Measurements from ENCODE around the gene LYG2. TPM values are rescaled to one million over a fixed set of nuclear protein-coding genes. Genes with fewer than 3 reads are reported as not detected.
"Not testable (repeated sequence)": the region's sequence is repeated elsewhere in the genome, so short reads cannot be mapped to it uniquely, and the experiment has no call there.

The LYG2 gene
- polyA plus RNA-seq, 1 donor from 2014 or later, result not detected

DNA sequence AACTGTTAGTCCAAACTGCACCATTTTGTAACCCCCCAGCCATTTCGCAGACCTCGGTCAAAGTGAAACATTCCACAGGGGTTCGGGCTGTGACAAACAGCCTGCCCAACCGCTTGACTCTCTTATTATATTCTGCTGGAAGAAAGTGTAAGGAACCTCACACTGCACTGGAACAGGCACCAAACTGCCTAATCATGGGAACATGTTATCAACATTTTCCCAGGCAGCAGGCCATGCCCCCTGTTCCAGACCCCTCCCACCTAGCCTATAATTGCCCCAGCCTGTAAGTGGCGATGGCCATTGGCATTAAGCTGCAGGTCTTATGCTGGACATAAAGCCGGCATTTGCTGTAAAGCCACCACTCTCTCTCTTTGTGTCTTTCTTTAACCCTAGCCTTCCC lies 16.9 kb downstream of the LYG2 start:
- Histone ChIP-seq H2AFZ (ENCODE audit: low read depth, low read length) (no peak overlapping the region), H3K79me2 (replicated peaks; ENCODE audit: insufficient read depth, low read length) (no peaks in the 10 kb centered on the region), H3K9ac (ENCODE audit: low read length) (no peak overlapping the region), H3K9me2 (ENCODE audit: insufficient read depth, low read length) (no peaks in the 10 kb centered on the region), H3K9me3 (ENCODE audit: low read length) (no peaks in the 10 kb centered on the region), H3K4me2 (ENCODE audit: low read length) (no peak overlapping the region), H3K4me3 (ENCODE audit: low read length) (no peak overlapping the region), H3K27ac (ENCODE audit: low read length) (no peak overlapping the region), H4K20me1 (ENCODE audit: insufficient read depth) (no peaks in the 10 kb centered on the region), H3K36me3 (ENCODE audit: insufficient read depth, low read length) (no peaks in the 10 kb centered on the region), H3F3A (ENCODE audit: insufficient read depth, low read length, poor library complexity, severe bottlenecking) (no peaks in the 10 kb centered on the region), H3K27me3 (ENCODE audit: insufficient read depth, low read depth, low read length) (no peaks in the 10 kb centered on the region)
- TF ChIP-seq EP300 (conservative IDR thresholded peaks at IDR 0.05; ENCODE audit: poor library complexity, severe bottlenecking) (no peak), SMC3 (conservative IDR thresholded peaks at IDR 0.05; ENCODE audit: poor library complexity) (no peak), EZH2 (IDR thresholded peaks at IDR 0.05; ENCODE audit: borderline replicate concordance, insufficient read depth, low read length, poor library complexity, severe bottlenecking) (no peak), TAF1 (IDR thresholded peaks at IDR 0.05; ENCODE audit: low read depth) (no peak), CTCF (IDR thresholded peaks at IDR 0.05; ENCODE audit: poor library complexity, severe bottlenecking) (no peak), RAD21 (conservative IDR thresholded peaks at IDR 0.05) (no peak), POLR2AphosphoS5 (IDR thresholded peaks at IDR 0.05) (no peak), MXI1 (conservative IDR thresholded peaks at IDR 0.05; ENCODE audit: poor library complexity, severe bottlenecking) (no peak), REST (IDR thresholded peaks at IDR 0.05; ENCODE audit: borderline replicate concordance) (no peak)

DNA sequence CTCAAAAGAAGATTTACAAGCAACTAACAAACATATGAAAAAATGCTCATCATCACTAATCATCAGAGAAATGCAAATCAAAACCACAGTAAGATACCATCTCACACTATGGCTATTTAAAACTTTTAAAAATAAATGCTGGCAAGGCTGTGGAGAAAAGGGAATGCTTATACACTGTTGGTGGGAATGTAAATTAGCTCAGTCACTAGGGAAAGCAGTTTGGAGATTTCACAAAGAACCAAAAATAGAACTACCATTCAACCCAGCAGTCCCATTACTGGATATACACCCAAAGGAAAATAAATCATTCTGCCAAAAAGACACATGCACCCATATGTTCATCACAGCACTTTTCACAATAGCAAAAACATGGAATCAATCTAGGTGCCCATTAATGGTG lies 22.3 kb downstream of the LYG2 start:
- not testable (repeated sequence) for H4K20me1 ChIP-seq (ENCODE audit: insufficient read depth); H2AFZ ChIP-seq (ENCODE audit: low read depth, low read length); H3K9me3 ChIP-seq (ENCODE audit: low read length)

GRCh38 chr2:99217929-99218501 lies 37.5 kb downstream of the LYG2 start:
- Histone ChIP-seq H3K27me3 (ENCODE audit: insufficient read depth, low read depth, low read length) (no peaks in the 10 kb centered on the region), H4K20me1 (ENCODE audit: insufficient read depth) (no peaks in the 10 kb centered on the region), H3K4me2 (ENCODE audit: low read length) (no peak overlapping the region), H2AFZ (ENCODE audit: low read depth, low read length) (no peak overlapping the region), H3K9me2 (ENCODE audit: insufficient read depth, low read length) (no peaks in the 10 kb centered on the region), H3K79me2 (replicated peaks; ENCODE audit: insufficient read depth, low read length) (no peaks in the 10 kb centered on the region), H3K36me3 (ENCODE audit: insufficient read depth, low read length) (no peaks in the 10 kb centered on the region), H3K9me3 (ENCODE audit: low read length) (no peaks in the 10 kb centered on the region), H3K4me3 (ENCODE audit: low read length) (no peak overlapping the region), H3K9ac (ENCODE audit: low read length) (no peak overlapping the region), H3F3A (ENCODE audit: insufficient read depth, low read length, poor library complexity, severe bottlenecking) (no peaks in the 10 kb centered on the region), H3K27ac (ENCODE audit: low read length) (no peak overlapping the region)
- TF ChIP-seq TAF1 (IDR thresholded peaks at IDR 0.05; ENCODE audit: low read depth) (no peak), SMC3 (conservative IDR thresholded peaks at IDR 0.05; ENCODE audit: poor library complexity) (no peak), EZH2 (IDR thresholded peaks at IDR 0.05; ENCODE audit: borderline replicate concordance, insufficient read depth, low read length, poor library complexity, severe bottlenecking) (no peak), POLR2AphosphoS5 (IDR thresholded peaks at IDR 0.05) (no peak), RAD21 (conservative IDR thresholded peaks at IDR 0.05) (no peak), REST (IDR thresholded peaks at IDR 0.05; ENCODE audit: borderline replicate concordance) (no peak), EP300 (conservative IDR thresholded peaks at IDR 0.05; ENCODE audit: poor library complexity, severe bottlenecking) (no peak), MXI1 (conservative IDR thresholded peaks at IDR 0.05; ENCODE audit: poor library complexity, severe bottlenecking) (no peak), CTCF (IDR thresholded peaks at IDR 0.05; ENCODE audit: poor library complexity, severe bottlenecking) (no peak)

More for the DNA sequence above, 22.3 kb downstream of the LYG2 start:
- not testable (repeated sequence) for H3K9me2 ChIP-seq (ENCODE audit: insufficient read depth, low read length); H3K27me3 ChIP-seq (ENCODE audit: insufficient read depth, low read depth, low read length); H3K9ac ChIP-seq (ENCODE audit: low read length); H3K27ac ChIP-seq (ENCODE audit: low read length); H3K4me2 ChIP-seq (ENCODE audit: low read length); H3K79me2 ChIP-seq (replicated peaks; ENCODE audit: insufficient read depth, low read length); H3F3A ChIP-seq (ENCODE audit: insufficient read depth, low read length, poor library complexity, severe bottlenecking); H3K4me3 ChIP-seq (ENCODE audit: low read length); H3K36me3 ChIP-seq (ENCODE audit: insufficient read depth, low read length)
